ENCODE measurements around the gene FARP1.

FARP1 gene

DNA sequence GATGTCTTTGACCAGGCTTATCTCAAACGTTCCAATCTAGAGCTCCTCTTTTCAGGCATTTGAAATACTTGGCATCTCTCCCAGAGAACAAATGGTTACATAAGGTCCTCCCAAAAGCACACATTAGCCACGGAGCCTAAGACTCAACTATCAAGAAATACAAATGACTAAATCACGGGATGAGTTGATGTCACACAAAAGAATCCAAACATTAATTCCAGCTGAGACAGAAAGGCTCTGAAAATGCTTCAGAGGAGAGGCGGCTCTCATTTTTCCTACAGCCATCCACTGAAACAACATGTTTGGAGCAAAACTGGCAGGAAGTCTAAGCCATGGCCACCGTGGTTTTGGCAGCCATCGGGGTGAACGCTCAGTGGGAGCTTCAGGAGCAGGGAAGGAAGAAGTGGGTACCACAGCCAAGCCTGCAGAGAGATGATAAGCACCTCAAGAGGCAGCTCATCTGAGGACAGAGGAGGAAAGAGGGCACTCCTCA is 311.5 kb downstream of the FARP1 start:
- H3K4me1 ChIP-seq (ENCODE audit: control insufficient read depth, insufficient read depth, low read length) = peaks cover 10% of the 10 kb centered on the region
- no peaks in the 10 kb centered on the region for H3K27me3 ChIP-seq (ENCODE audit: control insufficient read depth, insufficient read depth, low read length)
- H3K36me3 ChIP-seq (ENCODE audit: control insufficient read depth, insufficient read depth, low read length) = peaks cover 29% of the 10 kb centered on the region
- no peak overlapping the region for H3K9ac ChIP-seq (ENCODE audit: low read length)
- H3K9me3 ChIP-seq (ENCODE audit: control insufficient read depth, low read length) = no peaks in the 10 kb centered on the region
- no peak overlapping the region for H3K4me3 ChIP-seq (ENCODE audit: low read length)

DNA sequence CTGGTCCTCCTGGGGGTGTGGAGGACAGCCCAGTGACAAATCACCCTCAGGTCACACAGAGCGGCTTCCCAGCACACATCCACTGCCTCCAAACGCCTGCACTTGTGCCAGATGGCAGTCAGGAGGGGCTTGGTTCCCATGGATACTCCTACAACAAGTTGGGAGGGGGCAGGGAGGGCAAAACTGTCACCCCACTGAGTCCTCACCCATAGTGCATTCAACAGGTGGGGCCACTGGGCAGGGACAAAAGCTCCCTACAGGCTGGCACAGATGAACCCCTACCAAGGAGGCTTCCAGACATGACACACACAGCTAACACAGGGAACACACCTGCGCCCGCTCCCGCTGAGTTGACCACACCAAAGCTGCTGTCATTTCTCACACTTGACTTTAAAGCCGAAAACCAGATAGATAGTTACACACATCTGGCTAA is 313.5 kb downstream of the FARP1 start:
- Histone ChIP-seq H3K4me1 (ENCODE audit: control insufficient read depth, insufficient read depth, low read length) (peaks cover 10% of the 10 kb centered on the region), H3K4me3 (ENCODE audit: low read length) (no peak overlapping the region), H3K36me3 (ENCODE audit: control insufficient read depth, insufficient read depth, low read length) (peaks cover 43% of the 10 kb centered on the region), H3K27me3 (ENCODE audit: control insufficient read depth, insufficient read depth, low read length) (no peaks in the 10 kb centered on the region), H3K9me3 (ENCODE audit: control insufficient read depth, low read length) (no peaks in the 10 kb centered on the region), H3K9ac (ENCODE audit: low read length) (no peak overlapping the region)

GRCh38 chr13:98457053-98457452 is 314.2 kb downstream of the FARP1 start:
- no peaks in the 10 kb centered on the region for H3K27me3 ChIP-seq (ENCODE audit: control insufficient read depth, insufficient read depth, low read length)
- no peaks in the 10 kb centered on the region for H3K9me3 ChIP-seq (ENCODE audit: control insufficient read depth, low read length)
- H3K9ac ChIP-seq (ENCODE audit: low read length) = no peak overlapping the region
- peaks cover 10% of the 10 kb centered on the region for H3K4me1 ChIP-seq (ENCODE audit: control insufficient read depth, insufficient read depth, low read length)
- no peak overlapping the region for H3K4me3 ChIP-seq (ENCODE audit: low read length)
- peaks cover 40% of the 10 kb centered on the region for H3K36me3 ChIP-seq (ENCODE audit: control insufficient read depth, insufficient read depth, low read length)

DNA sequence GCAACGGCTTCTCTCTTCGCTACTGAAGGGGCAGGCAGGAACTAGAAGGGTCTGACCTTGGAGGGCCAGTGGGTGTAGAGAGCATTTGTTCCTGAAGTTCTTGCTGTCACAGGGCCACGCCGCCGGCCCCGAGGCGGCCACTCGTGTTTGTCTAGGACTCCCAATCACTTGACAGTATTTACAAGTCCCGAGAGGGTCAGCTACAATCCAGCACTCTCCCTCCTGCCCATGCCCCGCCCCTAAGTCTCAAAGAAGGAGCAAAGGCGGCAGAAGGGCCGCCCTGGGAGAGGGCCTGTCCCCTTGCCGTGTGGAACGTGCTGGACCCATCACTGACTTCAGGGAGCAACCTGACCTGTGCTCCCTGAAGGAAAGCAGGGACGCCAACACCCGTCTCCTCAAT is 315.5 kb downstream of the FARP1 start:
- Histone ChIP-seq H3K4me1 (ENCODE audit: control insufficient read depth, insufficient read depth, low read length) (peaks cover 10% of the 10 kb centered on the region), H3K9me3 (ENCODE audit: control insufficient read depth, low read length) (no peaks in the 10 kb centered on the region), H3K9ac (ENCODE audit: low read length) (no peak overlapping the region), H3K27me3 (ENCODE audit: control insufficient read depth, insufficient read depth, low read length) (no peaks in the 10 kb centered on the region), H3K36me3 (ENCODE audit: control insufficient read depth, insufficient read depth, low read length) (peaks cover 41% of the 10 kb centered on the region), H3K4me3 (ENCODE audit: low read length) (no peak overlapping the region)

- Histone ChIP-seq H3K4me3 (ENCODE audit: low read length) (no peak overlapping the region), H3K4me1 (ENCODE audit: control insufficient read depth, insufficient read depth, low read length) (peaks cover 8% of the 10 kb centered on the region), H3K9me3 (ENCODE audit: control insufficient read depth, low read length) (no peaks in the 10 kb centered on the region), H3K36me3 (ENCODE audit: control insufficient read depth, insufficient read depth, low read length) (peaks cover 45% of the 10 kb centered on the region), H3K27me3 (ENCODE audit: control insufficient read depth, insufficient read depth, low read length) (no peaks in the 10 kb centered on the region), H3K9ac (ENCODE audit: low read length) (no peak overlapping the region)
These were observed 316.3 kb downstream of the FARP1 start for GRCh38 chr13:98459171-98459681.

- no peak overlapping the region for H3K4me3 ChIP-seq (ENCODE audit: low read length)
These were observed 317.0 kb downstream of the FARP1 start for GRCh38 chr13:98459721-98460370.

GRCh38 chr13:98460516-98460915 is 317.6 kb downstream of the FARP1 start:
- H3K4me1 ChIP-seq (ENCODE audit: control insufficient read depth, insufficient read depth, low read length) = peaks cover 5% of the 10 kb centered on the region
- no peaks in the 10 kb centered on the region for H3K9me3 ChIP-seq (ENCODE audit: control insufficient read depth, low read length)
- no peaks in the 10 kb centered on the region for H3K27me3 ChIP-seq (ENCODE audit: control insufficient read depth, insufficient read depth, low read length)
- H3K4me3 ChIP-seq (ENCODE audit: low read length) = no peak overlapping the region
- peaks cover 45% of the 10 kb centered on the region for H3K36me3 ChIP-seq (ENCODE audit: control insufficient read depth, insufficient read depth, low read length)
- no peak overlapping the region for H3K9ac ChIP-seq (ENCODE audit: low read length)

More at GRCh38 chr13:98459721-98460370, 317.0 kb downstream of the FARP1 start:
- Histone ChIP-seq H3K9me3 (ENCODE audit: control insufficient read depth, low read length) (no peaks in the 10 kb centered on the region), H3K27me3 (ENCODE audit: control insufficient read depth, insufficient read depth, low read length) (no peaks in the 10 kb centered on the region), H3K36me3 (ENCODE audit: control insufficient read depth, insufficient read depth, low read length) (peaks cover 45% of the 10 kb centered on the region), H3K4me1 (ENCODE audit: control insufficient read depth, insufficient read depth, low read length) (peaks cover 1% of the 10 kb centered on the region), H3K9ac (ENCODE audit: low read length) (no peak overlapping the region)

- no peak overlapping the region for H3K4me3 ChIP-seq (ENCODE audit: low read length)
- H3K9me3 ChIP-seq (ENCODE audit: control insufficient read depth, low read length) = no peaks in the 10 kb centered on the region
- no peak overlapping the region for H3K9ac ChIP-seq (ENCODE audit: low read length)
- peaks cover 45% of the 10 kb centered on the region for H3K36me3 ChIP-seq (ENCODE audit: control insufficient read depth, insufficient read depth, low read length)
- H3K4me1 ChIP-seq (ENCODE audit: control insufficient read depth, insufficient read depth, low read length) = peaks cover 12% of the 10 kb centered on the region
- no peaks in the 10 kb centered on the region for H3K27me3 ChIP-seq (ENCODE audit: control insufficient read depth, insufficient read depth, low read length)
These were observed 318.8 kb downstream of the FARP1 start for GRCh38 chr13:98461486-98462240.

DNA sequence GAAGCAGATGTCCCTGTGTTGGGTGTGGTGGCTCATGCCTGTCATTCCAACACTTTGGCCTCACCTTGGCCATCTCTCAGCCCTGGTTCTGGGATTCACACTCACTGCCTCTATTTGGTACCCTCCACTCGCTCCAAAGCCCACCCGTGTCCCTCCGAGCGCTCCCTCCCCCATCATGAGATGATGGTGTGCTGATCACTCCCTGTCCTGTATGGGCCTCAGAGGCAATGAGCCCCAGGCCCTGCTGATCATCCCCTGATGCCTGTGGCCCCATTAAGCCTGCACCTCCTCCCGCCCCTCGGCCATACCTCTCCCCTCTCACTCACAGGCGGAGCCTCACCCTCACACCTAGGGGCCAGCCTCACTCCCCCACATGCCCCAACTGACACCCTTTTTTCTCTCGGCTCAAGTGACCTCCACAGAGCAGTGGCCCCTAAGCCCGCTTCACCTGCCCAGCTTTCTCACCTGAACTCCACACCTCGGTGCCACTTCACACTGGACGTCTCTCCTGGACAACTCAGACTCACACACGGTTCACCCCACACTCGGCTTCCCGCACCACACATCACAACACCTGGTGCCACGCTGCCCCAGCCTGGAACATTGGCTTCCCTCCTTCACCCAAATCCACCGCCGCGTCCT is 319.5 kb downstream of the FARP1 start:
- Histone ChIP-seq H3K9me3 (ENCODE audit: control insufficient read depth, low read length) (no peaks in the 10 kb centered on the region), H3K9ac (ENCODE audit: low read length) (no peak overlapping the region), H3K36me3 (ENCODE audit: control insufficient read depth, insufficient read depth, low read length) (peaks cover 43% of the 10 kb centered on the region), H3K4me1 (ENCODE audit: control insufficient read depth, insufficient read depth, low read length) (peaks cover 19% of the 10 kb centered on the region), H3K4me3 (ENCODE audit: low read length) (no peak overlapping the region), H3K27me3 (ENCODE audit: control insufficient read depth, insufficient read depth, low read length) (no peaks in the 10 kb centered on the region)

DNA sequence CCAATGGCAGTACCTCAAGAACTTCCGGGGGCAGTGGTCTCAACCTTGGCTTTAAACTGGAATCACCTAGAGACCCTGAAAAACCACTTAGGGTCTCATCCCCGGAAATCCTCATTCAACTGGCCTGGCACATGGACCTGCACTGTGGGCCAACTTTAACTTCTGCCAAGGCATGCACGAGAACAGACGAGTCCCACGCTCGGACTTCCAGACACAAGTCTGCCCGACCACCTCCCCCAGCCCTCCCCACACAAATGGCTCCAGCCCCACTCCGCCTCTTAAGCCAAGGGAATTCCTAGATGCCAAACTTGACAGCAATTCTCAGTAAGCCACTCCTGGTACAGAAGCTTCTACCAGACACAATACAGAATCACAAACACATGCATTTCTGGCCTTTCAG is 320.1 kb downstream of the FARP1 start:
- Histone ChIP-seq H3K4me3 (ENCODE audit: low read length) (no peak overlapping the region), H3K4me1 (ENCODE audit: control insufficient read depth, insufficient read depth, low read length) (peaks cover 25% of the 10 kb centered on the region), H3K36me3 (ENCODE audit: control insufficient read depth, insufficient read depth, low read length) (peaks cover 46% of the 10 kb centered on the region), H3K9me3 (ENCODE audit: control insufficient read depth, low read length) (no peaks in the 10 kb centered on the region), H3K9ac (ENCODE audit: low read length) (no peak overlapping the region), H3K27me3 (ENCODE audit: control insufficient read depth, insufficient read depth, low read length) (no peaks in the 10 kb centered on the region)

- H3K9ac ChIP-seq (ENCODE audit: low read length) = no peak overlapping the region
- H3K36me3 ChIP-seq (ENCODE audit: control insufficient read depth, insufficient read depth, low read length) = peaks cover 34% of the 10 kb centered on the region
- H3K4me1 ChIP-seq (ENCODE audit: control insufficient read depth, insufficient read depth, low read length) = peaks cover 34% of the 10 kb centered on the region
- no peaks in the 10 kb centered on the region for H3K27me3 ChIP-seq (ENCODE audit: control insufficient read depth, insufficient read depth, low read length)
- H3K9me3 ChIP-seq (ENCODE audit: control insufficient read depth, low read length) = no peaks in the 10 kb centered on the region
- H3K4me3 ChIP-seq (ENCODE audit: low read length) = no peak overlapping the region
These were observed 323.8 kb downstream of the FARP1 start for GRCh38 chr13:98466634-98467236.

Data from mucosa of stomach (tissue), 1 donor.